ENCODE data around the gene RBMS3.

The RBMS3 gene

GRCh38 chr3:29695201-29695600 is 414.3 kb downstream of the RBMS3 start:
- H3K4me3 ChIP-seq (ENCODE audit: low read depth in 1 of 2, low read length in 2 of 2), result no peak overlapping the region
- peaks cover 0 to 37% of the 10 kb centered on the region in 2 donors for H3K4me1 ChIP-seq (ENCODE audit: control insufficient read depth in 1 of 2, insufficient read depth in 2 of 2, low read length in 2 of 2)
- H3K27me3 ChIP-seq (ENCODE audit: low read depth, low read length), result no peaks in the 10 kb centered on the region
- peaks cover 0 to 4% of the 10 kb centered on the region in 2 donors for H3K36me3 ChIP-seq (ENCODE audit: control insufficient read depth in 1 of 2, insufficient read depth in 2 of 2, low read length in 2 of 2)
- H3K27ac ChIP-seq (ENCODE audit: low read length), result peak overlapping the region; percentile 78
- H3K9me3 ChIP-seq (ENCODE audit: control insufficient read depth in 1 of 2, low read length in 2 of 2), result no peaks in the 10 kb centered on the region

GRCh38 chr3:29695643-29696198 is 414.9 kb downstream of the RBMS3 start:
- Histone ChIP-seq H3K4me1 (ENCODE audit: control insufficient read depth in 1 of 2, insufficient read depth in 2 of 2, low read length in 2 of 2) (peaks cover 0 to 37% of the 10 kb centered on the region in 2 donors), H3K9me3 (ENCODE audit: control insufficient read depth in 1 of 2, low read length in 2 of 2) (no peaks in the 10 kb centered on the region), H3K36me3 (ENCODE audit: control insufficient read depth in 1 of 2, insufficient read depth in 2 of 2, low read length in 2 of 2) (peaks cover 0 to 4% of the 10 kb centered on the region in 2 donors), H3K4me3 (ENCODE audit: low read depth in 1 of 2, low read length in 2 of 2) (no peak overlapping the region), H3K27me3 (ENCODE audit: low read depth, low read length) (no peaks in the 10 kb centered on the region), H3K27ac (ENCODE audit: low read length) (peak overlapping the region; percentile 78)

GRCh38 chr3:29696311-29696710 is 415.4 kb downstream of the RBMS3 start:
- H3K36me3 ChIP-seq (ENCODE audit: control insufficient read depth in 1 of 2, insufficient read depth in 2 of 2, low read length in 2 of 2), result peaks cover 0 to 4% of the 10 kb centered on the region in 2 donors
- H3K27me3 ChIP-seq (ENCODE audit: low read depth, low read length), result no peaks in the 10 kb centered on the region
- no peaks in the 10 kb centered on the region for H3K9me3 ChIP-seq (ENCODE audit: control insufficient read depth in 1 of 2, low read length in 2 of 2)
- H3K4me3 ChIP-seq (ENCODE audit: low read depth in 1 of 2, low read length in 2 of 2), result no peak overlapping the region
- peaks cover 0 to 37% of the 10 kb centered on the region in 2 donors for H3K4me1 ChIP-seq (ENCODE audit: control insufficient read depth in 1 of 2, insufficient read depth in 2 of 2, low read length in 2 of 2)
- H3K27ac ChIP-seq (ENCODE audit: low read length), result peak overlapping the region; percentile 78

- Histone ChIP-seq H3K4me1 (ENCODE audit: control insufficient read depth in 1 of 2, insufficient read depth in 2 of 2, low read length in 2 of 2) (peaks cover 0 to 37% of the 10 kb centered on the region in 2 donors), H3K27ac (ENCODE audit: low read length) (no peak overlapping the region), H3K9me3 (ENCODE audit: control insufficient read depth in 1 of 2, low read length in 2 of 2) (no peaks in the 10 kb centered on the region), H3K36me3 (ENCODE audit: control insufficient read depth in 1 of 2, insufficient read depth in 2 of 2, low read length in 2 of 2) (peaks cover 0 to 4% of the 10 kb centered on the region in 2 donors), H3K4me3 (ENCODE audit: low read depth in 1 of 2, low read length in 2 of 2) (no peak overlapping the region), H3K27me3 (ENCODE audit: low read depth, low read length) (no peaks in the 10 kb centered on the region)
Observed at GRCh38 chr3:29697989-29698388, 417.1 kb downstream of the RBMS3 start.

DNA sequence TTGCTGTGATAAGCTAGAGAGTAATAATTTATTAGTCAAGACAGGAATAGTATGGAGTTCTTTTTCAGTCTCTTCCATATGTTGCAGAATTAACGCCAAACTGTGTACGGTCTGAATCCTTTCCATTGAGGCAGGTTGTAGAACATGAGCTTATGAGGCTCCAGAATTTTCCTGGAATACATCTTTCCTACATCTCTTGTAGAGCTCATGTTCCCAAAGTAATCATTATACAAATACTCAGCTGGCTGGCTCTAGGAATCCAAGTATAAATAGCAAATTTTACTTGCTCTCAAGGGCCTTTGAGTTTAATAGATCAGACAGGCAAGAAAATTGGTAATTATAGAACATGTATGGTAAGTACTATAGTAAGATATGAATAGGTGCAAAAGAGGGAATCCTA is 419.4 kb downstream of the RBMS3 start:
- no peak overlapping the region for H3K4me3 ChIP-seq (ENCODE audit: low read depth in 1 of 2, low read length in 2 of 2)
- H3K27me3 ChIP-seq (ENCODE audit: low read depth, low read length), result no peaks in the 10 kb centered on the region
- peaks cover 0 to 26% of the 10 kb centered on the region in 2 donors for H3K4me1 ChIP-seq (ENCODE audit: control insufficient read depth in 1 of 2, insufficient read depth in 2 of 2, low read length in 2 of 2)
- no peak overlapping the region for H3K27ac ChIP-seq (ENCODE audit: low read length)
- no peaks in the 10 kb centered on the region for H3K9me3 ChIP-seq (ENCODE audit: control insufficient read depth in 1 of 2, low read length in 2 of 2)
- peaks cover 0 to under 1% of the 10 kb centered on the region in 2 donors for H3K36me3 ChIP-seq (ENCODE audit: control insufficient read depth in 1 of 2, insufficient read depth in 2 of 2, low read length in 2 of 2)

DNA sequence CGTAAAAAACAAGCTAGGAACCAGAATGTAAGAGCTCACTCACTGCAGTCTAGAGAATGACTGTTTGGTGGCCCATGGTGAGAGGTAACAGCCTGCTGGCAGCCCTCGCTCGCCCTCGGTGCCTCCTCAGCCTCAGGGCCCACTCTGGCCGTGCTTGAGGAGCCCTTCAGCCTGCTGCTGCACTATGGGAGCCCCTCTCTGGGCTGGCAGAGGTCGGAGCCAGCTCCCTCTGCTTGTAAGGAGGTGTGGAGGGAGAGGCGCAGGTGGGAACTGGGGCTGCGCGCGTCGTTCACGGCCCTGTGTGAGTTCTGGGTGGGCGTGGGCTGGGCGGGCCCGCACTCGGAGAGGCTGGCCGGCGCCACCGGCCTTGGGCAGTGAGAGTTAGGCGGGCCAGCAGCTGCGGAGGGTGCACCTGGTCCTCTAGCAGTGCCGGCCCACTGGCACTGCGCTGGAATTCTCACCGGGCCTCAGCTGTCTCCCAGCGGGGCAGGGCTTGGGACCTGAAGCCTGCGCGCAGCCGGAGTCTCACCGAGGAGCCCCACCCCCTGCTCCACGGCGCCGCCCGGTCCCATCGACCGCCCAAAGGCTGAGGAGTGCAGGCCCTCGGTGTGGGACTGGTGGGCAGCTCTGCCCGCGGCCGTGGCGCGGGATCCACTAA is 420.6 kb downstream of the RBMS3 start:
- H3K4me1 ChIP-seq (ENCODE audit: control insufficient read depth in 1 of 2, insufficient read depth in 2 of 2, low read length in 2 of 2), result peaks cover 0 to 17% of the 10 kb centered on the region in 2 donors
- H3K27ac ChIP-seq (ENCODE audit: low read length), result no peak overlapping the region

DNA sequence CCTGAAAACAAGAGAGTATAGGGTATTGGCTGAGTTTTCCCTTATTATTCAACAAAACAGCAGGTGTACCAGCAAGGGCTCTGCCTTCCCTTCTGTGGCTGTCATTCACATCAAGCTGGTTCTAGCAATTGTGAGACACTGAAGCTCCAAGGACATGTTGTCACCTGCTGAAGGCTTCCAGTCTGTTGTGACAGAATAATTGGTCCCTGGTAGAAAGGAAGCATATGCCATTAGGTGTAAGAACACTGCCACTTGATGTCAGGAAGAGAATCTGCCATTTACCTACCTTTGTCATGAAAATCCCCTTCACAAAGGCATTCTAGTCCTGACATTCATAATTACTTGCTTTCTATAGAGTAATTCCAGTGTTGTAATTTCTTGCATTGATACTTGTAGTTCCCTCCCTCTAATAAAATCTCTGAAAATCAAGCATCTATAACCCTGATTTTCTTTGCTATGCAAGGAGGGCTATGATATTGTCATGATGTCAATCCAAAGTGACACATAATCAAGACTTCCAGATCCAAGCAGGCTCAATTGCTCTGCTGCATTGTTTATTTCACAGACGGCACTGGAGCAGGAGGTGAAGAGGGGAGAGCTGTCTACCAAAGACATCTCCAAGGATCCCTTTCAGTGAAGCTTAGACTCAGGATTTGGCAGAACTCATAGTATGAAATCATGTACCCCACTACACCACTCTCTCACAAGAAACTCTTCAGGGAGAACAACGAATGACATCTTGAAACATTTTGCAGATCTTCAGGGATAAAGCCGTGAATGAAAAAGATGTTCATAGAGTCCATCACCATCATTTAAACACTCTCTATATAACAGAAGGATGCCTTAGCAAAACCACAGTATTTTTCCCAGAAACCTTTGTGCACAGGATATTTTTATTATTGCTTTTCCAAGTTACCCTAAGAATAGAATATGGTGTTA is 425.3 kb downstream of the RBMS3 start:
- H3K4me1 ChIP-seq (ENCODE audit: control insufficient read depth in 1 of 2, insufficient read depth in 2 of 2, low read length in 2 of 2), result peaks cover 0 to 2% of the 10 kb centered on the region in 2 donors
- H3K27ac ChIP-seq (ENCODE audit: low read length), result no peak overlapping the region
- no peaks in the 10 kb centered on the region for H3K36me3 ChIP-seq (ENCODE audit: control insufficient read depth in 1 of 2, insufficient read depth in 2 of 2, low read length in 2 of 2)
- H3K9me3 ChIP-seq (ENCODE audit: control insufficient read depth in 1 of 2, low read length in 2 of 2), result no peaks in the 10 kb centered on the region
- H3K27me3 ChIP-seq (ENCODE audit: low read depth, low read length), result no peaks in the 10 kb centered on the region
- H3K4me3 ChIP-seq (ENCODE audit: low read depth in 1 of 2, low read length in 2 of 2), result no peak overlapping the region

More for the DNA sequence above, 420.6 kb downstream of the RBMS3 start:
- Histone ChIP-seq H3K4me3 (ENCODE audit: low read depth in 1 of 2, low read length in 2 of 2) (no peak overlapping the region), H3K9me3 (ENCODE audit: control insufficient read depth in 1 of 2, low read length in 2 of 2) (no peaks in the 10 kb centered on the region), H3K36me3 (ENCODE audit: control insufficient read depth in 1 of 2, insufficient read depth in 2 of 2, low read length in 2 of 2) (no peaks in the 10 kb centered on the region), H3K27me3 (ENCODE audit: low read depth, low read length) (no peaks in the 10 kb centered on the region)

- Histone ChIP-seq H3K9me3 (ENCODE audit: control insufficient read depth in 1 of 2, low read length in 2 of 2) (no peaks in the 10 kb centered on the region), H3K36me3 (ENCODE audit: control insufficient read depth in 1 of 2, insufficient read depth in 2 of 2, low read length in 2 of 2) (no peaks in the 10 kb centered on the region), H3K4me1 (ENCODE audit: control insufficient read depth in 1 of 2, insufficient read depth in 2 of 2, low read length in 2 of 2) (peaks cover 0 to 6% of the 10 kb centered on the region in 2 donors), H3K27ac (ENCODE audit: low read length) (no peak overlapping the region), H3K4me3 (ENCODE audit: low read depth in 1 of 2, low read length in 2 of 2) (no peak overlapping the region), H3K27me3 (ENCODE audit: low read depth, low read length) (no peaks in the 10 kb centered on the region)
Observed at GRCh38 chr3:29708884-29709283, 428.0 kb downstream of the RBMS3 start.

DNA sequence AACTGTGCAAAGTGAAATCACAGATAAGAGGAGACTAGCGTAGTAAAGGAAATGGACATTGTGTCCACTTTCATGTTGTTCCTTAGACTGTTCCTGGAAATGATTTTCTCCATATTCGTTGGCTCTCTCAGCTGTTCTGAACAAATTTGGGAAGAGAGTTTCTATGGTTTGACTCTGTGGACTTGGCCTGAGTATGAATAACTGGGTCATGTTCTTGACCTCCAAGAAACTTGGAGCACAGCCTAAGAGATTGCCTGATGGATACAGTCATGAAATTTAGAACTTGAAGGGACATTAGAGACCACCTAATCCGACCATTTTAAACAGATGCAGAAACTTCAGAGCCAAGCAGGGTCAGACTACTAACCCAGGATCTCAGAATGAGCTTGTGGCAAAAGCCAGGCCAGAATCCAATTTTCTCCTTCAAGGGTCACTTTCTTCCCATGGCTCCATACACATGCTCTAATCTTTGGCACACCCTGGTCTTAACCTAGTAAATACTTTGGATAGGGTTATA is 430.4 kb downstream of the RBMS3 start:
- Histone ChIP-seq H3K4me3 (ENCODE audit: low read depth in 1 of 2, low read length in 2 of 2) (no peak overlapping the region), H3K27ac (ENCODE audit: low read length) (no peak overlapping the region)

DNA sequence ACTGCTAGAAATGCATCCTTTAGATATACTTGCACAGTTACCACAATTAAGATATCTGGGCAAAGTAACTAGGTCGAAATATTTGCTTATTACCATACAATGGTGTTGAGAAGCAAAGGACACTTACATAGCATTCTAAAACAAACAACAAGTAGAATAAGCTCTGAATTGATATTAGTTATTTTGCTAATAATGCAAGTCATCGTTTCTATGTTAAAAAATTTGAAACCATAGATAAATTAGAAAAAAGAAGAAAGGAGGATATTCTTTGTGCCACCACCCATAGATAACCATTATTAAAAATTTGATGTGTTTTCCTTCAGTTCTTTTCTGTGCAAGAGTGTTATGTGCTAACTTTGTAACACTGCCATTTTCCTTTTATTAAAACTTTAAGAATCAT is 435.3 kb downstream of the RBMS3 start:
- no peaks in the 10 kb centered on the region for H3K27me3 ChIP-seq (ENCODE audit: low read depth, low read length)
- no peak overlapping the region for H3K27ac ChIP-seq (ENCODE audit: low read length)
- H3K36me3 ChIP-seq (ENCODE audit: control insufficient read depth in 1 of 2, insufficient read depth in 2 of 2, low read length in 2 of 2), result no peaks in the 10 kb centered on the region
- H3K9me3 ChIP-seq (ENCODE audit: control insufficient read depth in 1 of 2, low read length in 2 of 2), result no peaks in the 10 kb centered on the region
- no peak overlapping the region for H3K4me3 ChIP-seq (ENCODE audit: low read depth in 1 of 2, low read length in 2 of 2)
- H3K4me1 ChIP-seq (ENCODE audit: control insufficient read depth in 1 of 2, insufficient read depth in 2 of 2, low read length in 2 of 2), result peaks cover 0 to 4% of the 10 kb centered on the region in 2 donors

More for the DNA sequence above, 430.4 kb downstream of the RBMS3 start:
- Histone ChIP-seq H3K9me3 (ENCODE audit: control insufficient read depth in 1 of 2, low read length in 2 of 2) (no peaks in the 10 kb centered on the region), H3K36me3 (ENCODE audit: control insufficient read depth in 1 of 2, insufficient read depth in 2 of 2, low read length in 2 of 2) (no peaks in the 10 kb centered on the region), H3K27me3 (ENCODE audit: low read depth, low read length) (no peaks in the 10 kb centered on the region), H3K4me1 (ENCODE audit: control insufficient read depth in 1 of 2, insufficient read depth in 2 of 2, low read length in 2 of 2) (peaks cover 0 to 6% of the 10 kb centered on the region in 2 donors)

GRCh38 chr3:29718661-29719065 is 437.8 kb downstream of the RBMS3 start:
- Histone ChIP-seq H3K4me3 (ENCODE audit: low read depth in 1 of 2, low read length in 2 of 2) (no peak overlapping the region), H3K4me1 (ENCODE audit: control insufficient read depth in 1 of 2, insufficient read depth in 2 of 2, low read length in 2 of 2) (no peaks in the 10 kb centered on the region), H3K9me3 (ENCODE audit: control insufficient read depth in 1 of 2, low read length in 2 of 2) (no peaks in the 10 kb centered on the region), H3K27me3 (ENCODE audit: low read depth, low read length) (no peaks in the 10 kb centered on the region), H3K27ac (ENCODE audit: low read length) (no peak overlapping the region), H3K36me3 (ENCODE audit: control insufficient read depth in 1 of 2, insufficient read depth in 2 of 2, low read length in 2 of 2) (no peaks in the 10 kb centered on the region)
